H1 (cell line): ENCODE measurements around the gene OPRD1. TPM values are rescaled to one million over a fixed set of nuclear protein-coding genes. Genes with fewer than 3 reads are reported as not detected.

Experiments
- CTCF ChIA-PET: fragments of 300-600 bp; sonication (Branson Sonifier 250); formaldehyde crosslinking; loops from one replicate; lab custom pipeline; 2021; ENCODE audit not compliant: partially characterized antibody; lab: Charles Lee
- POLR2A ChIA-PET: fragments of 300-600 bp; sonication (Branson Sonifier 250); formaldehyde crosslinking; loops from one replicate; lab custom pipeline; 2021; ENCODE audit warnings: inconsistent platforms; ENCODE audit not compliant: partially characterized antibody; lab: Charles Lee
- DNase-seq, 2 experiments: peaks; one replicate each; pipeline versions ENCODE4 v3.0.0 to v3.0.0-alpha.2; 2010 to 2022; ENCODE audit warnings: low spot score in 2 of 2, low read depth in 1 of 2, mixed read lengths in 1 of 2
- FAIRE-seq: peaks from 2 replicates; lab custom pipeline; 2011; peaks lifted over from hg19 to GRCh38; lab: Jason Lieb, UNC
- H2AFZ ChIP-seq: 2 replicates; pipeline ENCODE4 v1.8.1; 2012; ENCODE audit warnings: low read length, inconsistent platforms
- H2AK5ac ChIP-seq: 2 replicates; pipeline ENCODE4 v1.6.1; 2013; ENCODE audit warnings: low read depth, low read length
- H2BK120ac ChIP-seq: replicated peaks from 2 replicates; pipeline ENCODE3; 2013; ENCODE audit warnings: low read depth, low read length, inconsistent platforms
- H2BK12ac ChIP-seq: 2 replicates; pipeline ENCODE4 v1.6.1; 2013; ENCODE audit warnings: low read depth, low read length
- H2BK15ac ChIP-seq: 2 replicates; pipeline ENCODE4 v1.6.1; 2013; ENCODE audit warnings: low read length
- H2BK20ac ChIP-seq: 2 replicates; pipeline ENCODE4 v1.6.1; 2013; ENCODE audit warnings: low read length
- H2BK5ac ChIP-seq: 2 replicates; pipeline ENCODE4 v1.6.1; 2013; ENCODE audit warnings: low read depth, low read length
- H3K14ac ChIP-seq: 2 replicates; pipeline ENCODE4 v1.6.1; 2013; ENCODE audit warnings: inconsistent platforms; ENCODE audit not compliant: insufficient read length
- H3K18ac ChIP-seq: 2 replicates; pipeline ENCODE4 v1.6.1; 2013; ENCODE audit warnings: low read length; ENCODE audit errors: extremely low read depth
- H3K23ac ChIP-seq: 2 replicates; pipeline ENCODE4 v1.6.1; 2013; ENCODE audit warnings: inconsistent platforms; ENCODE audit not compliant: insufficient read length
- H3K23me2 ChIP-seq: 2 replicates; pipeline ENCODE4 v1.6.1; 2013; ENCODE audit warnings: low read depth, low read length
- H3K27ac ChIP-seq: 2 replicates; pipeline ENCODE4 v1.6.1; 2011; ENCODE audit warnings: low read depth, low read length, inconsistent platforms
- H3K27me3 ChIP-seq, 4 experiments: replicated peaks in 1 of 4; 1 replicate in 1 of 4; 2 replicates in 3 of 4; pipeline versions ENCODE4 v1.6.1 to v1.8.1; 2011 to 2013; ENCODE audit warnings: low read length in 3 of 4, mild to moderate bottlenecking in 3 of 4, inconsistent platforms in 2 of 4, mixed read lengths in 2 of 4, moderate library complexity in 1 of 4; ENCODE audit not compliant: control insufficient read depth in 3 of 4, insufficient read depth in 3 of 4; ENCODE audit errors: extremely low read depth in 1 of 4
- H3K36me3 ChIP-seq, 4 experiments: 2 replicates each; pipeline versions ENCODE4 v1.6.1 to v1.8.1; 2011 to 2013; ENCODE audit warnings: mild to moderate bottlenecking in 4 of 4, low read length in 3 of 4, moderate library complexity in 2 of 4, control low read depth in 1 of 4, inconsistent platforms in 1 of 4; ENCODE audit not compliant: insufficient read depth in 4 of 4, control insufficient read depth in 2 of 4
- H3K4ac ChIP-seq: replicated peaks from 2 replicates; pipeline ENCODE3; 2013; ENCODE audit warnings: low read length, low read depth, mixed read lengths, inconsistent platforms; ENCODE audit not compliant: insufficient read length
- H3K4me1 ChIP-seq, 4 experiments: replicated peaks in 1 of 4; 1 replicate in 1 of 4; 2 replicates in 3 of 4; pipeline versions ENCODE4 v1.6.1 to v1.8.1; 2011 to 2013; ENCODE audit warnings: low read length in 3 of 4, inconsistent platforms in 2 of 4, mixed read lengths in 1 of 4; ENCODE audit not compliant: insufficient read depth in 4 of 4, control insufficient read depth in 3 of 4
- H3K4me2 ChIP-seq, 2 experiments: 2 replicates each; pipeline versions ENCODE4 v1.6.1 to v1.8.1; 2011 to 2013; ENCODE audit warnings: low read depth in 2 of 2, low read length in 2 of 2, control low read depth in 1 of 2, inconsistent platforms in 1 of 2, mild to moderate bottlenecking in 1 of 2; ENCODE audit not compliant: insufficient read depth in 1 of 2
- H3K4me3 ChIP-seq, 4 experiments: fragments of 200-600, 300-600 bp in 1 of 4; sonication (generic), shearing (Covaris generic), sonication (Bioruptor Twin) in 1 of 4; 2 replicates each; pipeline versions ENCODE4 v1.5.1 to v1.8.1; 2011 to 2016; ENCODE audit warnings: low read length in 4 of 4, low read depth in 3 of 4, control low read depth in 2 of 4, inconsistent platforms in 2 of 4, mild to moderate bottlenecking in 2 of 4, mixed read lengths in 1 of 4, moderate library complexity in 1 of 4; ENCODE audit not compliant: insufficient read depth in 2 of 4; ENCODE audit errors: extremely low read depth in 1 of 4
- H3K56ac ChIP-seq: replicated peaks from 2 replicates; pipeline ENCODE3; 2013; ENCODE audit warnings: low read depth, mild to moderate bottlenecking, mixed read lengths, low read length, inconsistent platforms; ENCODE audit not compliant: insufficient read length
- H3K79me1 ChIP-seq: 2 replicates; pipeline ENCODE4 v1.6.1; 2013; ENCODE audit warnings: low read depth, low read length, control low read depth
- H3K79me2 ChIP-seq, 2 experiments: 2 replicates each; pipeline versions ENCODE4 v1.6.1 to v1.8.1; 2012 to 2013; ENCODE audit warnings: low read length in 2 of 2, mild to moderate bottlenecking in 2 of 2, inconsistent platforms in 1 of 2; ENCODE audit not compliant: insufficient read depth in 2 of 2, control insufficient read depth in 1 of 2
- H3K9ac ChIP-seq, 4 experiments: replicated peaks in 1 of 4; 1 replicate in 1 of 4; 2 replicates in 3 of 4; pipeline versions ENCODE4 v1.6.1 to v1.8.1; 2011 to 2013; ENCODE audit warnings: low read depth in 3 of 4, low read length in 3 of 4, control low read depth in 2 of 4, mild to moderate bottlenecking in 2 of 4, moderate library complexity in 2 of 4, inconsistent platforms in 1 of 4; ENCODE audit errors: extremely low read depth in 1 of 4
- H3K9me3 ChIP-seq, 2 experiments: 2 replicates each; pipeline versions ENCODE4 v1.6.1 to v1.8.1; 2012 to 2013; ENCODE audit warnings: mild to moderate bottlenecking in 2 of 2, moderate library complexity in 2 of 2, control low read depth in 1 of 2, inconsistent platforms in 1 of 2, low read depth in 1 of 2, low read length in 1 of 2, mixed read lengths in 1 of 2; ENCODE audit not compliant: insufficient read depth in 2 of 2
- H4K20me1 ChIP-seq, 2 experiments: replicated peaks in 1 of 2; 2 replicates each; pipeline versions ENCODE3 to v1.8.1; 2011 to 2013; ENCODE audit warnings: inconsistent platforms in 2 of 2, low read length in 2 of 2, mild to moderate bottlenecking in 1 of 2; ENCODE audit not compliant: insufficient read depth in 2 of 2, control insufficient read depth in 1 of 2
- H4K5ac ChIP-seq: 2 replicates; pipeline ENCODE4 v1.6.1; 2013; ENCODE audit warnings: low read length, low read depth, mixed read lengths, inconsistent platforms; ENCODE audit not compliant: insufficient read length
- H4K8ac ChIP-seq: 2 replicates; pipeline ENCODE4 v1.8.0; 2013; ENCODE audit warnings: mild to moderate bottlenecking, moderate library complexity, low read length, inconsistent platforms; ENCODE audit not compliant: insufficient read depth; ENCODE audit errors: extremely low read depth
- H4K91ac ChIP-seq: replicated peaks from 2 replicates; pipeline ENCODE3; 2013; ENCODE audit warnings: low read length, mixed read lengths, inconsistent platforms; ENCODE audit not compliant: insufficient read length
- CHD2 ChIP-seq: IDR thresholded peaks from 2 replicates; pipeline ENCODE4 v1.6.1; 2012; ENCODE audit warnings: low read length, improper control_type of control experiment
- EGR1 ChIP-seq: IDR thresholded peaks from 2 replicates; pipeline ENCODE4 v1.6.1; 2011; ENCODE audit warnings: low read depth, low read length, borderline replicate concordance
- JUND ChIP-seq: IDR thresholded peaks from 2 replicates; pipeline ENCODE4 v1.6.1; 2011; ENCODE audit warnings: mild to moderate bottlenecking, improper control_type of control experiment, low read length
- TEAD4 ChIP-seq: IDR thresholded peaks from 2 replicates; pipeline ENCODE4 v1.6.1; 2012; ENCODE audit warnings: low read depth, low read length, inconsistent platforms, mixed read lengths
- YY1 ChIP-seq: IDR thresholded peaks from 2 replicates; pipeline ENCODE4 v1.6.1; 2011; ENCODE audit warnings: low read depth, mild to moderate bottlenecking, low read length
- WGBS, 2 experiments: shearing (Covaris generic) in 1 of 2; methylation state at CpG; one replicate each; pipeline versions ENCODE4 v1.1.6 to v1.1.7; 2013 to 2015; ENCODE audit warnings: low lambda C conversion rate in 2 of 2, mixed read lengths in 2 of 2, inconsistent platforms in 1 of 2, low coverage in 1 of 2, missing lambda C conversion rate in 1 of 2; ENCODE audit not compliant: insufficient replicate concordance in 2 of 2, insufficient coverage in 1 of 2, insufficient read length in 1 of 2; ENCODE audit errors: extremely low coverage in 1 of 2, missing lambda C conversion rate in 1 of 2; 5-methylcytosine and 5-hydroxymethylcytosine counted together
- polyA plus RNA-seq, 7 experiments: library from polyadenylated mRNA; depleted of rRNA in 3 of 7; stranded (reverse) in 5 of 7; unstranded in 2 of 7; fragments of >200 nt in 5 of 7; fragments of 200-250 nt in 2 of 7; gene quantifications; 1 replicate in 5 of 7; 2 replicates in 1 of 7; 4 replicates in 1 of 7; pipeline versions ENCODE4 v1.2.1 to v1.2.3, GENCODE V29; 2011 to 2013; ENCODE audit warnings: missing spikeins in 2 of 7, mixed read lengths in 2 of 7
- total RNA-seq: library from RNA; stranded (reverse); fragmentation: NEBNext Ultra II Directional; extraction: Animal tissue kit (Norgen Biotek cat#: 25700); gene quantifications from 2 replicates; pipeline ENCODE4 v1.2.1, GENCODE V29; 2021

OPRD1 gene
- total and polyA plus RNA-seq, 2 of the 8 experiments (the other 6 are each of a cell fraction or from before 2014, with no cell fraction given): 2.6 to 3.7 TPM

DNA sequence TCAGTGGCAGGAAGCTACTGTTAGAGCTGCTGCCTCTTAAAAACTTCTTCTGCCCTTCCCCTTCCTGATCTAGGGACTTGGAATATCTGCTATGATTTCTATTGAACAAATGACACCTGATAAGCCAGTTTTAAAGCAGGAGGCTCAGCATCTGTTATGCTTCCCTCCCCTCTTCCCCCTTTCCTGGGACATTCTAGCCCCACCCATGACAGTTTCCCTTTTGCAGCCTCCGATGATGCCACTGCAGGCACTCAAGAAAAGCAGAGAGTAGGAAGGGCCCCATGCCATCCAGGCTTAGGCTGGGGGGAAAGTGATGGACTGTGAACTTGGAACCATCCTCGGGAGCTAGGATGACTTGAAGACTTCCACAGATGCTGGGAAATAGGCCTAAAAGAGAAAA lies 87.3 kb downstream of the OPRD1 start:
- no peaks in the 10 kb centered on the region for H3K4me1 ChIP-seq
- H3K23me2 ChIP-seq: no peaks in the 10 kb centered on the region
- H3K9ac ChIP-seq: no peak overlapping the region; a peak in 1 of 7 replicates
- H4K20me1 ChIP-seq: no peaks in the 10 kb centered on the region
- no peaks in the 10 kb centered on the region for H3K36me3 ChIP-seq
- no peak overlapping the region for H2BK5ac ChIP-seq
- ChIA-PET POLR2A (interaction anchor here (0.8 to 1.3 kb wide), 2 partner anchors 11 to 15 kb away, joined by 3 to 4 read pairs; partner anchors contain the start of gene EPB41), CTCF (interaction anchor here (0.5 to 3.6 kb wide), 9 partner anchors 12 to 506 kb away, joined by 3 to 10 read pairs (median 4); partner anchors contain the start of gene EPB41)
- no peak overlapping the region for H3K56ac ChIP-seq
- no peak overlapping the region for H4K91ac ChIP-seq
- H3K27ac ChIP-seq: no peak overlapping the region
- H3K4me2 ChIP-seq: no peak overlapping the region
- H4K8ac ChIP-seq: no peak overlapping the region
- no peak overlapping the region for H3K18ac ChIP-seq
- H2BK120ac ChIP-seq: no peak overlapping the region
- H3K4me3 ChIP-seq: no peak overlapping the region
- DNase-seq (no peak), FAIRE-seq (no peak)
- no peaks in the 10 kb centered on the region for H3K9me3 ChIP-seq
- H3K14ac ChIP-seq: no peak overlapping the region
- H2AK5ac ChIP-seq: no peak overlapping the region
- H3K4ac ChIP-seq: no peak overlapping the region
- TF ChIP-seq CHD2: no peak
- no peak for TF ChIP-seq JUND
- TF ChIP-seq TEAD4: no peak
- TF ChIP-seq YY1: no peak
- no peak for TF ChIP-seq EGR1
- H4K5ac ChIP-seq: no peak overlapping the region
- H2BK20ac ChIP-seq: no peak overlapping the region
- no peaks in the 10 kb centered on the region for H3K79me2 ChIP-seq
- WGBS, 2 experiments: 100% methylated on average over 2 of the region's 2 CpGs; no CpG with 5 or more reads in 1 of the 2 experiments
- no peak overlapping the region for H2AFZ ChIP-seq
- H2BK12ac ChIP-seq: no peak overlapping the region
- H3K23ac ChIP-seq: no peak overlapping the region
- no peaks in the 10 kb centered on the region for H3K27me3 ChIP-seq
- H3K79me1 ChIP-seq: no peaks in the 10 kb centered on the region
- no peak overlapping the region for H2BK15ac ChIP-seq
